ENCODE measurements around the gene SCP2.
"Not testable (repeated sequence)": the region's sequence is repeated elsewhere in the genome, so short reads cannot be mapped to it uniquely, and the experiment has no call there.

The SCP2 gene

DNA sequence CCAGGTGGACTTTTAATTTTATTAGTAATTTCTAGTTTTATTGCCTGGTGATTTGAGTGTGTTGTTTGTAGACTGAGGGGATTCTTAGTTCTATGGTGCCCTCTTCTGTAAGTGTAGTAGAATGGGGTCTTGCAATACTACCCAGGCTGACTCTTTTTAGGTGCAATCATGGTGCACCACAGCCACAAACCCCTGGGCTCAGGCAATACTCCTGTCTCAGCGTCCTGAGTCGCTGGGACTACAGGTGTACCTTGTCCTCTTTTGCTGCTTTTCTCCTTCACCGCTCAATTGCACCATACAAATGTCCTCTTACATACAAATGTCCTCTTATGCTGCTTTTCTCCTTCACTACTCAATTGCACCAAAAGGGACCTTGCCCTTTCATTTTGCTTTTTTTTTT, 43.1 kb downstream of the SCP2 start:
- DNase-seq: peak in 1 of 2 donors; percentile 10

DNA sequence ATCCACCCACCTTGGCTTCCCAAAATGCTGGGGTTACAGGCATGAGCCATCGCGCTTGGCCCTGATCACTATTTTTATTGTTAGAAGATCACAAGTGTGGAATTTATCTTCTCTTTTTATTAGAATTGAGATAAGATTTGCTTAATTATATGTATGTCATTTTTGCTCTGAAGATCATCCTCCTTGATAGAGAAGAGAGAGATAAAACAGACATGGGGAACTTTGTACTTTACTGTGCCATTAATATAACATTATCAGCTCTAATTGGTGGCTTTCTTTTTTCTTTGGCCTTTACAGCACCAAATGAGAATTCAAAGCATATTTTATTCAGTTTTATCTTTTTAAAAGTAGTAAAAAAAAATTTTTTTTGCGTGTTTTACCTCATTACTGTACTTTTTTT, 46.8 kb downstream of the SCP2 start:
- no peak for DNase-seq

DNA sequence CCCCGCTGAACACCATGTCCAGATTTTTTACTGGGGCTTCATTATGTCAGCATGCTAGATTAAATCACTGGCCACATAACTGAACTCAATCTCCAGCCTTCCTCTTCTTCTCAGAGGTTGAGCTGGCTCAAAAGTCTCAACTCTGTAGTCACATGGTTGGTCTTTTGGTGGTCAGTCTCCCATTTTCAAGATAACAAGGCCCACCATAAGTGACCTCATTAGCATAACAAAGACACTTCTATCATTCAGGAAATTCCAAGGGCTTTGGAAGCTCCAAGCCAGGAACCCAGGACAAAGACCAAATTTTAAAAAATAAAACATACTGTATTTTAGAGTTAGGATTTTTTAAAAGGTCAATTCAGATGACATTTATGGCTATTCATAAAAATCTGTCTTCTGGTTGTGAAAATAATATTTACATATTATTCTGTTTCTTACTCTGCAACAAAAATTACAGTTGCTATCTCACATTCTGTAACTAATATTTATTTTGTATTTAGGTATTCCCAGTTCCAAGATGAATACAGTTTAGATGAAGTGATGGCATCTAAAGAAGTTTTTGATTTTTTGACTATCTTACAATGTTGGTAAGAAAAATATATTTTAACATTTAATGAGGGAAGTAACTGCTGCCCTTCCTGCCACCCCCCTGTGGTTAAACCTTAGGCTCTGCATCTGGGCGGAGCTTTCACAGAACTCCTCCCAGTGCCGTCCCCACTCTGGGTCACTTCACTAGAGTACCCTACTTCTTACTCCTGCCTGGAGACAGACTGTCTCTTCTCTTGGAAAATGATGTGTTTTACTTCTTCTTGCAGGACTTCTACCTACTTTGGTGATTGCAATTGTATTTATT, 49.3 kb downstream of the SCP2 start:
- no peak for DNase-seq

DNA sequence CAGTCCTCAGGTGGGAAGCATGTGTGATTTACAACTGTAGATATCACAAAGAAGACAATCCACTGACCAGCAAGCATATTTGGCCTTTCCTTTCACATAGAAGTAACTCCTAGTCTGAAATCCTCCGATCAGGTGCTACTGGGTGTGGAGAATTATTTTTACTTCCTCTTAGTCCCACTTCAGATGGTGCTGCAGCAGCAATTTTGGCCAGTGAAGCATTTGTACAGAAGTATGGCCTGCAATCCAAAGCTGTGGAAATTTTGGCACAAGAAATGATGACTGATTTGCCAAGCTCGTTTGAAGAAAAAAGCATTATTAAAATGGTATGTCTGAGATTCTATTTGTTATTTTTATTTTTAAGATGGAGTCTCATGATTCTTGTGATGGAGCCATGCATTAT, 51.0 kb downstream of the SCP2 start:
- DNase-seq: no peak

DNA sequence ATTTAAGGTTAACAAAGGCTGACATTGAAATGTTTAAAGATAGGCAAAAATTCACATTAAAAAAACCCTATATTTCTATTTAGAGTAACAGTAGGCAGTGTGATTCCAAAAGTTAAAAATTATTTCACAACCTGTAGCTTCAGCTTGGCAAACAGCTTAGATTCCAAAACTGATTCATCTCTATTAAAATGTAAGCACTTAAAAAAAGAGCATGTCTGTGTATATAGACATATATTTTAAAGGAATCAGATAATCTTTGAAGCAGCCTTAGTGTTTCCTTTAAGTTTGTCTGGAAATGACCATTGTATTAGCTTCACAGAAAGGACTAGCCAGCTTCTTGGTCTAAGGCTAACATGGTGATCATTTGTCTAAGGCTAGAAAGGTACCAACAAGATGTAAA, 65.7 kb downstream of the SCP2 start:
- DNase-seq: not testable (repeated sequence)

DNA sequence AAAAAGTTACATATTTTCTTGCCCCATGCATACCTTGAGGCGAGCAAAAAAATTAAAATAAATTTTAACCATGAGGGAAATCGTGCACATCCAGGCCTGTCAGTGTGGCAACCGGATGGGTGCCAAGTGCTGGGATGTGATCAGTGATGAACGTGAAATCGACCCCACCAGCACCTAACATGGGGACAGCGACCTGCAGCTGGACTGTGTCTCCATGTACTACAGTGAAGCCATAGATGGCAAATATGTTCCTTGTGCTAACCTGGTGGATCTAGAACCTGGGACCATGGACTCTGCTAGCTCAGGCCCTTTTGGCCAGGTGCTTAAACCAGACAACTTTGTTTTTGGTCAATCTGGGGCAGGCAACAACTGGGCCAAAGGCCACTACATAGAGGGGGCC, 67.6 kb downstream of the SCP2 start:
- no peak for DNase-seq

DNA sequence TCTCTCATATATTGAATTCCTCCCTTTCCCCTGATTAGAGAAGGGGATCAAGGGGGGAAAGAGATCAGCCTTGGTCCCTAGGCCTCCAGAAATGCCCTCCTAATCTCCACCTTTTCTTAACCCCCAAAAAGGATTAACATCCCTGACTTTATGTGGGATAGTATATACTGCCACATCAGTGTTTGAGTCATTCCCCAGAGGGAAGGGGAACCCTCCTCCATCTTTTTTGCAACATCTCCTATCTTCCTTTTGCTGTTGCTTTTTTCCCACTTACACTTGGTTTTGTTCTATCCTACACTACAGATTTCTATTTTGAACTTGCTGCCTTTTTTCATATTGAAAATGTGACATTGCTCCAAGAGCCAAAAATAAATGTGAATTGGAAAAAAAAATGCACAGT, 69.6 kb downstream of the SCP2 start:
- no peak for DNase-seq

DNA sequence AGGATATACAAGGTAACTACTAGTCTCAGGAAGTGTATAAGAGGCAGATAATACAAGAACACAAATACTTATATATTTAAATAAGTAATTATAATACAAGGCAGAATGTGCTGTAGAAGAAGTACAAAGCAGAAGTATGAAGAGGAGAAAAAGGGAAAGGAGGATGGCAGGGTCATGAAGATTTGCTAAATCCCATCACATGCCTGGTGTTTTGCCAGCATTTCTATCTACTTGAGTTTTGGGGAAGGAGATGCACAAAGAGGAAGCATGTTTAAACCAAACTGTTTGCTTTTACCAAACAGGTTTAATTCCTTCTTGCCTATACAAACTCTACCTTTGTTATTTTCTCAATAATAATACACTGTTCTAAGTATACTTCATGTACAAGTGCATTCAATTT, 74.1 kb downstream of the SCP2 start:
- DNase-seq: no peak

DNA sequence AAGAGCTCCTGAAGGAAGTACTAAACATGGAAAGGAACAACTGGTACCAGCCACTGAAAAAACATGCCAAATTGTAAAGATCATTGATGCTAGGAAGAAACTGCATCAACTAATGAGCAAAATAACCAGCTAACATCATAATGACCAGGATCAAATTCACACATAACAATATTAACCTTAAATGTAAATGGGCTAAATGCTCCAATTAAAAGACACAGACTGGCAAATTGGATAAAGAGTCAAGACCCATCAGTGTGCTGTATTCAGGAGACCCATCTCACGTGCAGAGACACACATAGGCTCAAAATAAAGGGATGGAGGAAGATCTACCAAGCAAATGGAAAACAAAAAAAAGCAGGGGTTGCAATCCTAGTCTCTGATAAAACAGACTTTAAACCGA, 79.5 kb downstream of the SCP2 start:
- DNase-seq: not testable (repeated sequence)

DNA sequence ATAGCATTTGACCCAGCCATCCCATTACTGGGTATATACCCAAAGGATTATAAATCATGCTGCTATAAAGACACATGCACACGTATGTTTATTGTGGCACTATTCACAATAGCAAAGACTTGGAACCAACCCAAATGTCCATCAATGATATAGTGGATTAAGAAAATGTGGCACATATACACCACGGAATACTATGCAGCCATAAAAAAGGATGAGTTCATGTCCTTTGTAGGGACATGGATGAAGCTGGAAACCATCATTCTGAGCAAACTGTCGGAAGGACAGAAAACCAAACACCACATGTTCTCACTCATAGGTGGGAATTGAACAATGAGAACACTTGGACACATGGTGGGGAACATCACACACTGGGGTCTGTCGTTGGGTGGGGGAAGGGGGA, 83.2 kb downstream of the SCP2 start:
- not testable (repeated sequence) for DNase-seq

DNA sequence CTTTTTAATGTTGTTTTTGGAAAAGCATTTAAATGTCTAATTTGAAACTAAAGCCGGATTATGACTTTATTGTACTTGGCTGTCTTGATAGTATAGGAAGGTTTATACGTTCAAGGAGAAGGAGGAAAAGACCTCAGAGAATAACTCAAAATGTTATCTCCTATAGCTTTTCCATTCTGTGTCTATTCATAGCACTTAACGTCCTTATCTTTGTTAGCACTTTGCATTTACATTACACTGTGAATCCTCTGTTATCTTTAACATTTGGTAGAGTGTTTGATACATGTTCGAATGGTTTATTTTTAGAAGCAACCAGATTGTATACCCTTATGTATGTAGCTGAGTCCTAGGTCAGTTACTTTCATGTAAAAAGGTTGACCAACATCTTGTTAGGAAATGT, 84.1 kb downstream of the SCP2 start:
- no peak for DNase-seq

DNA sequence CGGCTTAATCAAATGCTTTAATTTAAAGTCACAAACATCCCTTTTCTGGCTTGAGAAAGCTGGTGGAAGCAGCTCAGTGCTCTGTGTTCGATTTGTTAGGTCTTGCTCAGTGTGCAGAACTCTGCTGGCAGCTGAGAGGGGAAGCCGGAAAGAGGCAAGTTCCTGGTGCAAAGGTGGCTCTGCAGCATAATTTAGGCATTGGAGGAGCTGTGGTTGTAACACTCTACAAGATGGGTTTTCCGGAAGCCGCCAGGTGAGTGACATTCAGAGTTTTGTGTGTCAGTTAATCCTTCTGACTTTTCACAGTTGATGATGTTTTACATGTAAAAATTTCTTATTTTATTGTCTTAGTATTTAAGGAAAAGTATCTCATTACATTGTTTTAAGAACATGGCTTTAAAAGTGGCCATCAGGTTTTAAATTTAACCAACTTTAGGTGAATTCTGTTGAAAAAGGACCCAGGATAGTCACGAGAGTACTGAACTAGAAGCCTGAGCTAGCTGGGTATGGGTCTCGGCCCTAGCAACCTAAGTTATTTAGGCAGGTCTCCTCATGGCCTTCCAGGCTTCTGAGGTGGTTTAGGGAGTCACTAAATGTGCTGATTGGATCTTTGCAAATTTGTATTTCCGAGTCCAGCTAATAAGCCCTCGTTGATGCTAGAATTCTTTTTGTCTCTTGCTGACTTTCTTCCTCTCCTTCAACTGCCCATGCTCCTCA, 87.9 kb downstream of the SCP2 start:
- DNase-seq: peak; percentile 84 to 91

DNA sequence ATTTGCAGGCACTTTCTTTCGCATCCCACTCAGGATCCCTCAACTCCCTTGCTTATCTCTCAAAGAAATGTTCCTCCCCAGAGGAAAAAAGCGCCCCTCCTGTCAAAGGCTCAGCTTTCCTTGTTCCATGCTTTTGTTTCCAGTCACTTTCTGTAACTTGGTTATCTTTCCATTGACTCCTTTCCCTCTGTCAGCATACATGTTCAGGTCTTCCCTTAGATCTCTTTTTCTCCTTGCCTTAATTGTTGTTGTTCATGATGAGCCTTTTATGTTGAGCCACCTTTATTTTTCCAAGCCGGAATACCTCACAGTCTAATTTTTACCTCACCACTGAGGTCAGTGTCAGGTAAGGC, 88.4 kb downstream of the SCP2 start:
- DNase-seq: no peak

DNA sequence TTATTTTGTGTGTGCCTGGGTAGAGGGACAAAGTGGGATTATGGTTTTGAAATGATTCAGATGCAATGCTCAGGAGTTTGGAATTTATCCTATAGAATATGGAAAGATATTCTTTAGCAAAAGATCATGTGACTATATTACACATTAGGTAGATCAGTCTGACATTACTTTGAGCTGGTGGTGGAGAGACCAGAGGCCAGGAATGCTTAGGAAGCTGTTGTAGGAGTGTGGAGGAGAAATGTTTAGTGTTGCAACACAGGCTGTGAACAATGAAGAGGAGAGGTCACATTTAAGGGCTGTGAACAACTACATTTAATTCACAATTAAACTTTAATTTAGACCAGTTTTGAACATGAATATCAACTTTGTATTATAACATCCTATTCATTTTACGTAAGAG, 89.6 kb downstream of the SCP2 start:
- no peak for DNase-seq

DNA sequence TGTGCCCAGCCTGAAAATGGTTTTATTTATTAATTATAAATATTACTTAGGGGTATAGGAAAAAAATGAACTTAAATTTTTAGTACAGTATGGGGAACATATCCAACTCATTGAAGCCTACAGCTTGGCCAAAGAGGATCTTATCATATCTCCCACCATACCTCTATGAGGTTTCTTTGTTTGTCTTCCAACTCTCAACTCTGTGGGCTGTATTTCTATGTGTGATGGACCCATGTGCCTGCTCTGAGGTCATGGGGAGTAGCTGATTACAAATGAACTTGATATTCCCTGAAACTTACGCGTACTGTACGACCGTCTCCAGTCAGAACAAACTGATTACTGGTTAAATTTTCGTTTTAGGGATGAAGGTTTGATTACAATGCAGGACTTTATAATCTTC, 93.5 kb downstream of the SCP2 start:
- DNase-seq: no peak

DNA sequence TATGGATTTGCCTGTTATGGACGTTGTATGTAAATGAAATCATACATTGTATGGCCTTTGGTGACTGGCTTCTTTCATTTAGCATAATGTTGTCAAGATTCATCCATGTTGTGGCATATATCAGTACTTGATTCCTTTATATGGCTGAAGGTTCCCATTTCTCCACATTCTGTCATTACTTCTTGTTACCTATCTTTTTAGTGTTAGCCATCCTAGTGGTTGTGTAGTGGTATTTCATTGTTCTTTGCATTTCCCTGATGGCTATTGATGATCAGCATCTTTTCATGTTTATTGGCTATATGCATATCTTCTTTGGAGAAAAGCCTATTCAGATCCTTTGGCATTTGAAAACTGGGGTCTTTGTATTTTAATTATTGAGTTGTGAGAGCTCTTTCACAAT, 95.1 kb downstream of the SCP2 start:
- no peak for DNase-seq

DNA sequence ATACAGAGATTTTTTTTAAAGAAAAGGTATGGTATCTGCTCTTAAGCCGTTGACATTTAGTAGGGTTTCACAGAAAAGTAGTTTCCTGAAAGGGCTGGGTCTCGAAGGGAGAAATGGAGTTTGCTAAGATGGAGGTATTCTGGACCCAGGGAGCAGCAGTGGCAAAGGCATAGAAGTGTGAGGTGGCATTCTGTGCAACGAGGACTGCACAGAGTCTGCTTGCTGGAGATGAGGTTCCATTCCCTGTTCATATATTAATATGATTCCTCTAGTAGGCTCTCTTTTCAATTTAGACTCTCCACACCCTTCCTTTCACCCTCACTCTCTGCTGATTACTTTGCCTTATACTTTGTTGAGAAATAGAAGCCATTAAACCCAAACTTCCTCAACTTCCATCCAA, 96.5 kb downstream of the SCP2 start:
- DNase-seq: no peak

DNA sequence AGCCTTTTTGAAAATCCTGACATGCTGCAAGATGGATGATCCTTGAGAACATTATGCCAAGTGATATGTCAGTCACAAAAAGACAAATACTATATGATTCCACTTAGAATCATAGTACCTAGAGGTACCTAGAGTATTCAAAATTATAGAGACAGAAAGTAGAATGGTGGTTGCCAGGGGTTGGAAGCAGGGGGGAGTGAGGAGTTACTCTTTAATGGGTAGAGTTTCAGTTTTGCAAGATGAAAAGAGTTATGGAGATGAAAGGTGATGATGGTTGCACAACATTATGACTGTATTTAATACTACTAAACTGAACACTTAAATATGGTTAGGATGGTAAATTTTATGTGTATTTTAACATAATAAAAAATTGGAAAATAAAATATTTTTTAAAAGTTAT, 97.0 kb downstream of the SCP2 start:
- no peak for DNase-seq

DNA sequence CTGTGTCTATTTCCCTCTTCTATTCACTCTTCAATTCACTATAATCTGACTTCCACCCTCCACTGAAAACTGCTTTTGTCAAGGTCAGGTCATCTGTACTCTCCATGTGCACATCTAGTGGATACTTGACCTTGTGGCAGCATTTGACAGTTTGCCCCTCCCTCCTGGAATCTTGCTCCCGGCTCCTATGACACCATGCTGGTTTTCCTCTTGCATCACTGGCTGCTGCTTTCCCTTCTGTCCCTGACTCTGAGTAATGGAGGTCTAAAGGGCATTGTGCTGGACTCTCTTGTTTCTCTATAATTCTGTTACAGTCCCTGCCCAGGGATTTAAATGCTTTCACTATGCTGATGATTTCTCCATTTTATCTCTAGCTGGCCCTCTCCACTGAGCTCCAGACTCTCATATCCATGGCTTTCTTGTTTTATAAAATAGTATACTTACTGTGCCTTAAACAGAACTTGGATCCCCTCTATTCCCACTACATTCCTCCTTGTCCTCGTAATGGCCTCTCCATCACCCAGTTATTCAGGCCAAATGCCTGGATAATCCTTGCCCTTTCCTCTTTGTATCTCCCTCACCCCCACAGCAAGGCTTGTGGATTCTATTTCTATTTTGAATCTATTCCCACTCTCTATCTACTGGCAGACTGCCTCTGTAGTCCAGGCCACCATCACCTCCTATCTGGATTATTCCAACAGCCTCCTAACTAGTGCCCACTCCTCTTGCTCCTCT, 98.1 kb downstream of the SCP2 start:
- no peak for DNase-seq

DNA sequence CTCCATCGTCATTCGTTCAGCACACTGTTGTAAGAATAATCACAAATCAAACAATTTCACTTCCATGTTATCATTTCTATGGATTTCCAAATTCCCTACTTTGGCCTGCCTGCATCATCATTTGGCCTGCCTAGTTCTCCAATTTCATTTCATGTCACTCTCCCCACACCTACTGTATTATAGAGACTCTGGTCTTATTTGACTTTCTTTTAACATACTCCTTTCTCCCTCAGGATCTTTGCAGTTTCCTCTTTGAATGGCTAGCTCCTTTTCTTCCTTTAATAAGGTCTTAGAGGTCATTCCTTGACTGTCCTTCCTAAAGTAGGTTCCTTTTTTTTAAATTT, 98.7 kb downstream of the SCP2 start:
- DNase-seq: no peak

DNA sequence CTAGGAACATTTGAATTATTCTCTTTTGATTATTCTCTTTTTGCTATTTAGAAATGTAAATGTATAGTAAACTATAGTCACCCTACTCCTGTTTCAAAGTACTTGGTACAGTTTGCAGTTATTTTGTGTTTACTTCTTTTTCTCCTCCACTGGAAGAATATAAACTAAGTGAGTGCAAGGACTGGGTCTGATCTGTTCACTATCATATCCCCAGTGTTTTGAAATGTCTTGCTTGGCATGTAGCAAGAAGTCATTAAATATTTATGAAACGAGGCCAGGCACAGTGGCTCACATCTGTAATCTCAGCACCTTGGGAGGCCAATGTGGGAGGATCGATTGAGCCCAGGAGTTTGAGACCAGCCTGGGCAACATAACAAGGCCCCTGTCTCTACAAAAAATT, 99.2 kb downstream of the SCP2 start:
- no peak for DNase-seq

DNA sequence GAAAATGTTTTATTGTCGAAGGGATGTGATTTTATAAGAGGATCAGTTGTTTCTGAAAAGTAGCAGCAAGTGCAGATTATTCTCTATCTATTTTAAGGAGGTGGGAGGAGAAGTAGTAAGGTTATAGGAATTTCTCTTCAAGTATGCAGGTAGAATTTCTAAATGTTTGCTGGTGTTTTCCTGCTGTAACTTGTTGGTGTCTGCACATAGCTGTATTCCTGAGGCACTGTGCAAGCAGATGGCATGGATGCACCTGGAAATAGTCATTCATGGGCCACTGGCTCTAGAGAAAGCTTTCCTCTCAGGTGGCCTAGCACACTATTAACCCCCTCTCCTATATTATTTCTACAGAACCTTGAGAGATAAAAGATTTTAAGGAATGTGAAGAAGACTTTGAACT, 104.7 kb downstream of the SCP2 start:
- DNase-seq: no peak

DNA sequence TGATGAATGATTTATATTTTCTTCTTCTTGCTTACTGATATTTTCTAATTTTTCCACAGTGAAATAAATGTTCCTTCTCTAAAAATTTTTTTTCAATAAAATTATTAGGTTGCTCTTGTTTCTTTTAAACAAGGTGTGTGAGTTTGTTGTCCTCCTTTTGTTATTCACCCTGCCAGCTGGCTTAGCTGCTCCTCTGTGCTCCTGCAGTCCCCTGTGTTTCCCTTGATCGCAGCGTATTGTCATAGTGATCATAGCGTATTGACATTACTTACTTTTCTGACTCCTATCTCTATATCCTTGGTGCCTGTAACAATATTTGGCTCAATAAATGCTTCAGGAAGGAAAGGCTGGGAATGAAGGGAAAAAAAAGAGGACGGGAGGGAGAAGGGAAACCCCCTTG, 110.1 kb downstream of the SCP2 start:
- no peak for DNase-seq

DNA sequence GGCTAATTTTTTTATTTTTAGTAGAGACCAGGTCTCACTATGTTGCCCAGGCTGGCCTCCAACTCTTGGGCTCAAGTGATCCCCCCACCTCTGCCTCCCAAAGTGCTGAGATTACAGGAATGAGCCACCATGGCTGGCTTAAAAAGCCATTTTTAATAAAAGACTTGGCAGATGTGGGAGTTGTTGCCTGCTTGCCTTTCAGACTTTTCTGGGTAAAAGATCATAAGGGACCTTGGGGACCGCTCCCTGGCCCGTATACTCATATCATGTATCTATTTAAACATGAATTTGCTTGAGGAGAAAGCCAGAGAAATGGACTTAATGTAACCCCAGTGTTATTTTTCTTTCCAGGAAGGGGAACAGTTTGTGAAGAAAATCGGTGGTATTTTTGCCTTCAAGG, 111.5 kb downstream of the SCP2 start:
- no peak for DNase-seq
